Mammary epithelial cell (primary cell): ENCODE measurements around the gene INPPL1.

Experiments
- CTCF ChIP-seq, 2 donors: IDR thresholded peaks in 1 of 2; conservative IDR thresholded peaks in 1 of 2; 2 replicates each; pipeline ENCODE4 v1.5.1; 2011 to 2012; ENCODE audit warnings: inconsistent platforms in 2 of 2, low read length in 2 of 2, mild to moderate bottlenecking in 2 of 2, control low read depth in 1 of 2, low read depth in 1 of 2; ENCODE audit not compliant: insufficient read depth in 1 of 2; ENCODE audit errors: extremely low read depth in 1 of 2
- EZH2 ChIP-seq: IDR thresholded peaks from 2 replicates; pipeline ENCODE4 v1.6.1; 2012; ENCODE audit warnings: low read length, inconsistent platforms, borderline replicate concordance

DNA sequence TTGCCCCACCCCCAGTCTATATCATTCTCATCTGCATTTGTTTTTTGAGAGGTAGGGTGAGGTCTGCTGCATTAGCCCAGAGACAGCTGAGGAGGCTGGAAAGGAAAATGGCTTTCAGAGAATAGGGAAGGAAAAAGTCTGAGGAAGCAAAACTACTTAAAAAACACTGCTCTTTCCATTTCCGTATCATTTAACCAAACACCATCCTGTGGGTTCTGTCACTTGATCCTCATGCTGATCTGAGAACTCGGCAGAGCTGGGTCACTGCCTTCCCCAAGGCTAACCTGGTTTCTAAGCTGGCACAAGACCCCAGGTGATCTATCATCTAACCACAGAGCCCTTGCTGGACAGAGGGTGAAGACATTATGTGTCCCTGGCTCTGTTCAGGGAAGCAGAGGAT is 6.7 kb upstream of the INPPL1 start:
- TF ChIP-seq CTCF (conservative IDR thresholded peaks at IDR 0.05 in 1 of 2, IDR thresholded peaks at IDR 0.05 in 1 of 2; ENCODE audit: extremely low read depth in 1 of 2, insufficient read depth in 1 of 2, low read depth in 1 of 2, low read length in 2 of 2): no peak
- TF ChIP-seq EZH2: no peak
